OCI-LY7 (cell line): Measurements from ENCODE around the gene CNOT9. TPM values are rescaled to one million over a fixed set of nuclear protein-coding genes. Genes with fewer than 3 reads are reported as not detected.

ENCODE experiments used
- BruUV-seq: library from RNA; stranded (reverse); fragments of 400-500 nt; replicated peaks from 2 replicates; lab custom pipeline; 2021; lab: Mats Ljungman, UMichigan
- CTCF ChIA-PET: fragments of 300-600 bp; sonication (Branson Sonifier 250); formaldehyde crosslinking; loops from one replicate; lab custom pipeline; 2022; ENCODE audit warnings: antibody characterized with exemption; ENCODE audit not compliant: unreplicated experiment; lab: Charles Lee
- POLR2A ChIA-PET: fragments of 300-600 bp; sonication (Branson Sonifier 250); formaldehyde crosslinking; loops from one replicate; lab custom pipeline; 2022; ENCODE audit warnings: antibody characterized with exemption; lab: Charles Lee
- DNase-seq: peaks from one replicate; pipeline ENCODE4 v3.0.0-alpha.2; 2015; ENCODE audit warnings: low spot score
- H2AFZ ChIP-seq: fragments of 200-600 bp; sonication (generic), shearing (Covaris generic); 2 replicates; pipeline ENCODE4 v1.6.1; 2014; ENCODE audit warnings: mild to moderate bottlenecking, antibody characterized with exemption, low read length, moderate library complexity
- H3K27ac ChIP-seq: fragments of 200-600 bp; sonication (generic); 2 replicates; pipeline ENCODE4 v1.5.1; 2014; ENCODE audit warnings: mixed run types, low read depth, mild to moderate bottlenecking, moderate library complexity, low read length, inconsistent platforms; ENCODE audit not compliant: poor library complexity, severe bottlenecking
- H3K36me3 ChIP-seq: fragments of 200-600 bp; sonication (generic); 2 replicates; pipeline ENCODE4 v1.6.1; 2014; ENCODE audit warnings: mild to moderate bottlenecking, antibody characterized with exemption, low read length, moderate library complexity, mixed read lengths; ENCODE audit not compliant: insufficient read depth
- H3K4me1 ChIP-seq: fragments of 200-600 bp; sonication (generic); 2 replicates; pipeline ENCODE4 v1.5.1; 2014; ENCODE audit warnings: mild to moderate bottlenecking, low read length; ENCODE audit not compliant: insufficient read depth, poor library complexity, severe bottlenecking
- H3K4me2 ChIP-seq: fragments of 200-600 bp; sonication (generic); 2 replicates; pipeline ENCODE4 v1.6.1; 2014; ENCODE audit warnings: mild to moderate bottlenecking, low read length
- H3K4me3 ChIP-seq: fragments of 200-600 bp; sonication (generic); 2 replicates; pipeline ENCODE4 v1.5.1; 2014; ENCODE audit warnings: mild to moderate bottlenecking, low read depth, low read length; ENCODE audit not compliant: poor library complexity, severe bottlenecking
- H3K79me2 ChIP-seq: fragments of 200-600 bp; sonication (generic); 2 replicates; pipeline ENCODE4 v1.6.1; 2016; ENCODE audit warnings: low read depth, mild to moderate bottlenecking, low read length, moderate library complexity, mixed read lengths; ENCODE audit not compliant: insufficient read depth
- H3K9me2 ChIP-seq: fragments of 200-600 bp; sonication (generic); 2 replicates; pipeline ENCODE4 v1.6.1; 2016; ENCODE audit warnings: mild to moderate bottlenecking, low read length, mixed read lengths; ENCODE audit not compliant: insufficient read depth
- H3K9me3 ChIP-seq: fragments of 200-600 bp; sonication (generic); 2 replicates; pipeline ENCODE4 v1.6.1; 2014; ENCODE audit warnings: mild to moderate bottlenecking, mixed run types, low read length, mixed read lengths
- H4K20me1 ChIP-seq: fragments of 200-600 bp; sonication (generic); 2 replicates; pipeline ENCODE4 v1.6.1; 2014; ENCODE audit warnings: mild to moderate bottlenecking, antibody characterized with exemption, low read length, moderate library complexity, mixed read lengths; ENCODE audit not compliant: insufficient read depth
- EZH2phosphoT487 ChIP-seq: fragments of 200-600 bp; sonication (generic); IDR thresholded peaks from 2 replicates; pipeline ENCODE4 v1.6.1; 2018; ENCODE audit warnings: low read depth, borderline replicate concordance, mild to moderate bottlenecking, mixed run types, antibody characterized with exemption, low read length, moderate library complexity, mixed read lengths
- intact Hi-C: fragments of 100-400 bp; cut with micrococcal nuclease; formaldehyde crosslinking; loops from one replicate; pipeline ENCODE4 v1.10.0; 2022; ENCODE audit not compliant: unreplicated experiment
- total RNA-seq, 2 experiments: library from RNA; depleted of rRNA in 1 of 2; stranded (reverse); fragments of >200 nt in 1 of 2; shearing (Covaris generic) in 1 of 2; gene quantifications; 2 replicates each; pipeline ENCODE4 v1.2.3, GENCODE V29; 2014 to 2022
- TF ChIP-seq, protein P1 (sequence below): fragments of 200-600 bp; sonication (generic); conservative IDR thresholded peaks from 2 replicates; pipeline ENCODE4 v1.5.1; 2014; ENCODE audit warnings: mild to moderate bottlenecking, antibody characterized with exemption, low read length, moderate library complexity, mixed read lengths

The CNOT9 gene
- total RNA-seq, 2 experiments from 2014 or later: 71.6 to 94.2 TPM

DNA sequence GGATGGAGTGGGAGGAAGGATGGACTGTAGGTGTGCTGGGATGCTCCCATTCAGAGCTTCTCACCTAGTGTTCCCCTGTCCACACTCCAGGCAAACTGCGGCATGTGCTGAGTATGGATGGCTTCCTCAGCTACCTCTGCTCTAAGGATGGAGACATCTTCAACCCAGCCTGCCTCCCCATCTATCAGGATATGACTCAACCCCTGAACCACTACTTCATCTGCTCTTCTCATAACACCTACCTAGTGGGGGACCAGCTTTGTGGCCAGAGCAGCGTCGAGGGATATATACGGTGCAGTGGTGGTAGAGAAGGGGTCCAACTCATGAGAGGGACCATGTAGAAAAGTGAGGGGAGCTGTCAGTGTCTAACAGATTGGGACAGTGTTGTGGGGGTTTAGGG is 59.3 kb downstream of the CNOT9 start:
- Histone ChIP-seq H3K4me1 (no peaks in the 10 kb centered on the region), H3K9me2 (no peaks in the 10 kb centered on the region), H3K4me2 (no peak overlapping the region), H4K20me1 (no peaks in the 10 kb centered on the region), H3K79me2 (no peaks in the 10 kb centered on the region), H3K9me3 (no peaks in the 10 kb centered on the region), H3K4me3 (no peak overlapping the region), H3K27ac (no peak overlapping the region), H3K36me3 (no peaks in the 10 kb centered on the region), H2AFZ (no peak overlapping the region)
- CTCF ChIA-PET: no interaction called here
- no peak for DNase-seq
- intact Hi-C loops: no loop called here
- no TSS peak for BruUV-seq
- no peak for TF ChIP-seq EZH2phosphoT487
- TF ChIP-seq, protein P1, sequence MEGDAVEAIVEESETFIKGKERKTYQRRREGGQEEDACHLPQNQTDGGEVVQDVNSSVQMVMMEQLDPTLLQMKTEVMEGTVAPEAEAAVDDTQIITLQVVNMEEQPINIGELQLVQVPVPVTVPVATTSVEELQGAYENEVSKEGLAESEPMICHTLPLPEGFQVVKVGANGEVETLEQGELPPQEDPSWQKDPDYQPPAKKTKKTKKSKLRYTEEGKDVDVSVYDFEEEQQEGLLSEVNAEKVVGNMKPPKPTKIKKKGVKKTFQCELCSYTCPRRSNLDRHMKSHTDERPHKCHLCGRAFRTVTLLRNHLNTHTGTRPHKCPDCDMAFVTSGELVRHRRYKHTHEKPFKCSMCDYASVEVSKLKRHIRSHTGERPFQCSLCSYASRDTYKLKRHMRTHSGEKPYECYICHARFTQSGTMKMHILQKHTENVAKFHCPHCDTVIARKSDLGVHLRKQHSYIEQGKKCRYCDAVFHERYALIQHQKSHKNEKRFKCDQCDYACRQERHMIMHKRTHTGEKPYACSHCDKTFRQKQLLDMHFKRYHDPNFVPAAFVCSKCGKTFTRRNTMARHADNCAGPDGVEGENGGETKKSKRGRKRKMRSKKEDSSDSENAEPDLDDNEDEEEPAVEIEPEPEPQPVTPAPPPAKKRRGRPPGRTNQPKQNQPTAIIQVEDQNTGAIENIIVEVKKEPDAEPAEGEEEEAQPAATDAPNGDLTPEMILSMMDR: no peak
- POLR2A ChIA-PET: interaction anchor here (1.5 to 1.8 kb wide), 2 partner anchors 14 to 74 kb away, joined by 3 to 4 read pairs; no protein-coding TSS in a partner anchor

DNA sequence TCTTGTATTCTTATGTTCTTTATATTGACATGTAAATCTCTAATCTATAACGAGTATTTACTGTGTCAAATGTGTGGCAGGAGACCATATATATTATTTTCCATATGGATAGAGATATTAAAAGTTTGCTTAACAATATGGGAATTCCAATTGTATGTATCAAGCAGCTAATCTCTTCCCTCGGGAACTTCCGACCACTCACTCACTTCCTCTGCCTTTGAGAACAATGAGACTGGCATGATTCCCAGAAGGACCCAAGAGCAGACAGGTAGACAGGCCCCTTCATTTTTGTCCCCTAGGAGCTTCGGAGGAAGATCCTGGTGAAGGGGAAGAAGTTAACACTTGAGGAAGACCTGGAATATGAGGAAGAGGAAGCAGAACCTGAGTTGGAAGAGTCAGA is 63.2 kb downstream of the CNOT9 start:
- H3K9me3 ChIP-seq: no peaks in the 10 kb centered on the region
- TF ChIP-seq EZH2phosphoT487: no peak
- TF ChIP-seq, protein P1: no peak
- H3K36me3 ChIP-seq: peaks cover 37% of the 10 kb centered on the region
- no peaks in the 10 kb centered on the region for H3K79me2 ChIP-seq
- intact Hi-C loops: no loop called here
- H3K9me2 ChIP-seq: no peaks in the 10 kb centered on the region
- DNase-seq: no peak
- CTCF ChIA-PET: no interaction called here
- H4K20me1 ChIP-seq: no peaks in the 10 kb centered on the region
- H3K27ac ChIP-seq: no peak overlapping the region
- H3K4me1 ChIP-seq: no peaks in the 10 kb centered on the region
- BruUV-seq: no TSS peak
- H3K4me2 ChIP-seq: no peak overlapping the region
- POLR2A ChIA-PET: interaction anchor here (0.6 kb wide), 1 partner anchor 18 kb away, joined by 5 read pairs; no protein-coding TSS in a partner anchor
- no peak overlapping the region for H2AFZ ChIP-seq
- H3K4me3 ChIP-seq: no peak overlapping the region

DNA sequence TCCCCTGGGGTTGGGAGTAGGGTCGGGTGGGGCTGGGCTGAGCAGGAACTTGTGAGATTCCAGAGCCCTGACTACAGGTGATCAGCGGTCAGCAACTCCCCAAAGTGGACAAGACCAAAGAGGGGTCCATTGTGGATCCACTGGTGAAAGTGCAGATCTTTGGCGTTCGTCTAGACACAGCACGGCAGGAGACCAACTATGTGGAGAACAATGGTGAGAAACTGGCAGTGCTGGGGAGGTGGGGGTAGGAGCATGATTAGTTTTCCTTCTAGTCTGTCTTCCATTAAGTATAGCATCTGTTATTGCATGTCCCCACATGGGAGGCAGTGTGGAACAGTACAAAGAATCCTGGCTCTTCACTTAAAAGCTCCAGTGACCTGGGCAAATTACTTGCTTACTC is 67.1 kb downstream of the CNOT9 start:
- no peak overlapping the region for H3K27ac ChIP-seq
- no TSS peak for BruUV-seq
- H4K20me1 ChIP-seq: no peaks in the 10 kb centered on the region
- no peaks in the 10 kb centered on the region for H3K9me2 ChIP-seq
- intact Hi-C loops: no loop called here
- no peak overlapping the region for H2AFZ ChIP-seq
- no peak overlapping the region for H3K4me3 ChIP-seq
- H3K36me3 ChIP-seq: peaks cover 74% of the 10 kb centered on the region
- no peaks in the 10 kb centered on the region for H3K4me1 ChIP-seq
- H3K9me3 ChIP-seq: no peaks in the 10 kb centered on the region
- H3K4me2 ChIP-seq: no peak overlapping the region
- ChIA-PET CTCF (interaction anchor here (0.6 kb wide), 1 partner anchor 23 kb away, joined by 5 read pairs; no protein-coding TSS in a partner anchor), POLR2A (interaction anchor here (0.5 kb wide), 1 partner anchor 24 kb away, joined by 3 read pairs; the partner anchor contains the start of genes BCS1L and ZNF142)
- DNase-seq: no peak
- TF ChIP-seq EZH2phosphoT487: no peak
- TF ChIP-seq, protein P1: no peak
- no peaks in the 10 kb centered on the region for H3K79me2 ChIP-seq
